ENCODE data around the gene GADD45GIP1.

- TF ChIP-seq CTCF (IDR thresholded peaks at IDR 0.05; ENCODE audit: low read length) (no peak), EZH2 (IDR thresholded peaks at IDR 0.05; ENCODE audit: borderline replicate concordance, low read length) (no peak)
Observed at GRCh38 chr19:12994701-12995595, 37.9 kb upstream of the GADD45GIP1 start, which contains the start of gene NFIX.
